GM23338 (cell line): ENCODE results near the gene CCDC68. TPM values are rescaled to one million over a fixed set of nuclear protein-coding genes. Genes with fewer than 3 reads are reported as not detected.

Experiments
- ATAC-seq: fragments of 200-7000 bp; cut with Tn5 transposase; 3 replicates; pipeline ENCODE4 v1.9.1; 2020
- DNase-seq: peaks from one replicate; pipeline ENCODE4 v3.0.0-alpha.2; 2015; ENCODE audit warnings: low spot score
- H2AFZ ChIP-seq: fragments of 200-600 bp; sonication (generic); 2 replicates; pipeline ENCODE4 v1.8.0; 2016; ENCODE audit warnings: antibody characterized with exemption, mild to moderate bottlenecking, moderate library complexity
- H3F3A ChIP-seq: fragments of 200-600 bp; sonication (generic); replicated peaks from 2 replicates; pipeline ENCODE4 v1.8.0; 2017; ENCODE audit warnings: antibody characterized with exemption, mixed run types, low read depth
- H3K27ac ChIP-seq: fragments of 200-600 bp; sonication (generic); 2 replicates; pipeline ENCODE4 v1.6.1; 2016; ENCODE audit warnings: low read depth
- H3K27me3 ChIP-seq: fragments of 200-600 bp; sonication (generic); 2 replicates; pipeline ENCODE4 v1.8.0; 2016; ENCODE audit warnings: mild to moderate bottlenecking, mixed run types, moderate library complexity; ENCODE audit not compliant: insufficient read depth
- H3K36me3 ChIP-seq: fragments of 200-600 bp; sonication (generic); 2 replicates; pipeline ENCODE4 v1.8.0; 2016; ENCODE audit warnings: mild to moderate bottlenecking; ENCODE audit not compliant: insufficient read depth
- H3K4me1 ChIP-seq: fragments of 200-600 bp; sonication (generic); 2 replicates; pipeline ENCODE4 v1.8.0; 2016; ENCODE audit warnings: mild to moderate bottlenecking, moderate library complexity; ENCODE audit not compliant: insufficient read depth
- H3K4me2 ChIP-seq: fragments of 200-600 bp; sonication (generic); 2 replicates; pipeline ENCODE4 v1.7.1; 2017; ENCODE audit warnings: mixed run types
- H3K4me3 ChIP-seq: fragments of 200-600 bp; sonication (generic); 2 replicates; pipeline ENCODE4 v1.6.1; 2016; ENCODE audit warnings: mixed run types
- H3K79me2 ChIP-seq: fragments of 200-600 bp; sonication (generic); replicated peaks from 2 replicates; pipeline ENCODE4 v1.8.0; 2017; ENCODE audit warnings: mild to moderate bottlenecking; ENCODE audit not compliant: insufficient read depth
- H3K9me2 ChIP-seq: fragments of 200-600 bp; sonication (generic); 2 replicates; pipeline ENCODE4 v1.8.0; 2017; ENCODE audit not compliant: insufficient read depth
- H4K20me1 ChIP-seq: fragments of 200-600 bp; sonication (generic); replicated peaks from 2 replicates; pipeline ENCODE4 v1.8.0; 2017; ENCODE audit warnings: mild to moderate bottlenecking; ENCODE audit not compliant: insufficient read depth
- H3K27ac Mint-ChIP-seq: 2 replicates; pipeline ENCODE4 v1.8.0; 2020; ENCODE audit warnings: inconsistent platforms, mild to moderate bottlenecking, moderate library complexity, mixed read lengths
- H3K27me3 Mint-ChIP-seq: 3 replicates; pipeline ENCODE4 v1.8.0; 2022; ENCODE audit warnings: low read depth, mild to moderate bottlenecking, moderate library complexity, mixed read lengths, inconsistent platforms; ENCODE audit not compliant: insufficient read depth, poor library complexity
- H3K36me3 Mint-ChIP-seq: 3 replicates; pipeline ENCODE4 v1.8.0; 2021; ENCODE audit warnings: low read depth, mild to moderate bottlenecking, inconsistent platforms, moderate library complexity, mixed read lengths
- H3K4me1 Mint-ChIP-seq: 3 replicates; pipeline ENCODE4 v1.8.0; 2020; ENCODE audit warnings: mild to moderate bottlenecking, inconsistent platforms, mixed read lengths
- H3K4me3 Mint-ChIP-seq: 3 replicates; pipeline ENCODE4 v1.8.0; 2021; ENCODE audit warnings: moderate library complexity, mild to moderate bottlenecking, inconsistent platforms, mixed read lengths
- H3K9me3 Mint-ChIP-seq: 3 replicates; pipeline ENCODE4 v1.8.0; 2020; ENCODE audit warnings: moderate library complexity, mild to moderate bottlenecking, inconsistent platforms, mixed read lengths
- CREB1 ChIP-seq: fragments of 250-450 bp; sonication (Bioruptor Pico); IDR thresholded peaks from 2 replicates; pipeline ENCODE4 v1.5.0; 2020; ENCODE audit warnings: low read depth, mild to moderate bottlenecking, moderate library complexity
- CTCF ChIP-seq, 2 experiments: fragments of 200-600 bp in 1 of 2; sonication (generic) in 1 of 2; conservative IDR thresholded peaks; 2 replicates each; pipeline versions ENCODE4 v1.5.1 to v1.6.1; 2016 to 2017; ENCODE audit warnings: antibody characterized with exemption in 2 of 2, low read depth in 2 of 2, mild to moderate bottlenecking in 2 of 2, moderate library complexity in 1 of 2
- ETS1 ChIP-seq: IDR thresholded peaks from 2 replicates; pipeline ENCODE4 v1.6.1; 2016; ENCODE audit warnings: antibody characterized with exemption
- EZH2 ChIP-seq: fragments of 200-600 bp; sonication (generic); IDR thresholded peaks from one replicate; pipeline ENCODE4 v1.8.0; 2017; ENCODE audit warnings: antibody characterized with exemption, mild to moderate bottlenecking, low read depth; ENCODE audit not compliant: unreplicated experiment
- JUNB ChIP-seq: IDR thresholded peaks from one replicate; pipeline ENCODE4 v1.6.1; 2016; ENCODE audit warnings: antibody characterized with exemption; ENCODE audit not compliant: unreplicated experiment
- NANOG ChIP-seq: IDR thresholded peaks from 2 replicates; pipeline ENCODE4 v1.6.1; 2016; ENCODE audit warnings: antibody characterized with exemption, borderline replicate concordance
- POLR2AphosphoS5 ChIP-seq: IDR thresholded peaks from 2 replicates; pipeline ENCODE4 v1.6.1; 2016; ENCODE audit warnings: antibody characterized with exemption, low read depth
- REST ChIP-seq: IDR thresholded peaks from one replicate; pipeline ENCODE4 v1.6.1; 2018; ENCODE audit warnings: antibody characterized with exemption; ENCODE audit not compliant: unreplicated experiment
- STAT1 ChIP-seq: IDR thresholded peaks from one replicate; pipeline ENCODE4 v1.6.1; 2016; ENCODE audit warnings: antibody characterized with exemption; ENCODE audit not compliant: unreplicated experiment
- ZNF114 ChIP-seq: fragments of 250-450 bp; sonication (Bioruptor Pico); IDR thresholded peaks from 2 replicates; pipeline ENCODE4 v1.5.0; 2020; ENCODE audit warnings: mild to moderate bottlenecking, moderate library complexity
- polyA plus RNA-seq: library from polyadenylated mRNA; unstranded; fragments of >200 nt; fragmentation: Nextera tagmentation; extraction: Ambion mirVana; gene quantifications from 2 replicates; pipeline ENCODE4 v1.2.1, GENCODE V29; 2016
- total RNA-seq: library from RNA; depleted of rRNA; stranded (reverse); fragments of >200 nt; shearing (Covaris generic); gene quantifications from 2 replicates; pipeline ENCODE4 v1.2.3, GENCODE V29; 2014
- TF ChIP-seq, protein P1 (sequence below): fragments of 250-450 bp; sonication (Bioruptor Pico); IDR thresholded peaks from 2 replicates; pipeline ENCODE4 v1.5.0; 2020; ENCODE audit warnings: mild to moderate bottlenecking, moderate library complexity

CCDC68 gene
- total and polyA plus RNA-seq, 2 experiments from 2014 or later: 1.6 to 3.7 TPM

GRCh38 chr18:54995421-54996143, 36.3 kb upstream of the CCDC68 start (continued):
- TF ChIP-seq ETS1: no peak

GRCh38 chr18:54991981-54992380, 32.7 kb upstream of the CCDC68 start:
- Histone ChIP-seq H3K79me2 (no peaks in the 10 kb centered on the region), H3F3A (no peaks in the 10 kb centered on the region), H3K27me3 (no peaks in the 10 kb centered on the region), H3K36me3 (no peaks in the 10 kb centered on the region), H4K20me1 (no peaks in the 10 kb centered on the region), H3K4me1 (no peaks in the 10 kb centered on the region), H3K9me2 (no peaks in the 10 kb centered on the region), H3K4me2 (no peak overlapping the region), H3K4me3 (no peak overlapping the region), H2AFZ (no peak overlapping the region), H3K27ac (no peak overlapping the region)
- no peak overlapping the region for H3K4me3 Mint-ChIP-seq
- ATAC-seq (no peak), DNase-seq (no peak)
- H3K4me1 Mint-ChIP-seq: no peaks in the 10 kb centered on the region
- no peaks in the 10 kb centered on the region for H3K36me3 Mint-ChIP-seq
- H3K9me3 Mint-ChIP-seq: no peaks in the 10 kb centered on the region
- H3K27me3 Mint-ChIP-seq: no peaks in the 10 kb centered on the region
- H3K27ac Mint-ChIP-seq: no peak overlapping the region
- TF ChIP-seq ETS1 (no peak), CTCF (conservative IDR thresholded peaks at IDR 0.05; ENCODE audit: low read depth in 2 of 2) (no peak), NANOG (no peak), REST (no peak), EZH2 (no peak), JUNB (no peak), ZNF114 (no peak), CREB1 (CRISPR knock-in tag) (no peak), POLR2AphosphoS5 (no peak), STAT1 (no peak)
- TF ChIP-seq, protein P1, sequence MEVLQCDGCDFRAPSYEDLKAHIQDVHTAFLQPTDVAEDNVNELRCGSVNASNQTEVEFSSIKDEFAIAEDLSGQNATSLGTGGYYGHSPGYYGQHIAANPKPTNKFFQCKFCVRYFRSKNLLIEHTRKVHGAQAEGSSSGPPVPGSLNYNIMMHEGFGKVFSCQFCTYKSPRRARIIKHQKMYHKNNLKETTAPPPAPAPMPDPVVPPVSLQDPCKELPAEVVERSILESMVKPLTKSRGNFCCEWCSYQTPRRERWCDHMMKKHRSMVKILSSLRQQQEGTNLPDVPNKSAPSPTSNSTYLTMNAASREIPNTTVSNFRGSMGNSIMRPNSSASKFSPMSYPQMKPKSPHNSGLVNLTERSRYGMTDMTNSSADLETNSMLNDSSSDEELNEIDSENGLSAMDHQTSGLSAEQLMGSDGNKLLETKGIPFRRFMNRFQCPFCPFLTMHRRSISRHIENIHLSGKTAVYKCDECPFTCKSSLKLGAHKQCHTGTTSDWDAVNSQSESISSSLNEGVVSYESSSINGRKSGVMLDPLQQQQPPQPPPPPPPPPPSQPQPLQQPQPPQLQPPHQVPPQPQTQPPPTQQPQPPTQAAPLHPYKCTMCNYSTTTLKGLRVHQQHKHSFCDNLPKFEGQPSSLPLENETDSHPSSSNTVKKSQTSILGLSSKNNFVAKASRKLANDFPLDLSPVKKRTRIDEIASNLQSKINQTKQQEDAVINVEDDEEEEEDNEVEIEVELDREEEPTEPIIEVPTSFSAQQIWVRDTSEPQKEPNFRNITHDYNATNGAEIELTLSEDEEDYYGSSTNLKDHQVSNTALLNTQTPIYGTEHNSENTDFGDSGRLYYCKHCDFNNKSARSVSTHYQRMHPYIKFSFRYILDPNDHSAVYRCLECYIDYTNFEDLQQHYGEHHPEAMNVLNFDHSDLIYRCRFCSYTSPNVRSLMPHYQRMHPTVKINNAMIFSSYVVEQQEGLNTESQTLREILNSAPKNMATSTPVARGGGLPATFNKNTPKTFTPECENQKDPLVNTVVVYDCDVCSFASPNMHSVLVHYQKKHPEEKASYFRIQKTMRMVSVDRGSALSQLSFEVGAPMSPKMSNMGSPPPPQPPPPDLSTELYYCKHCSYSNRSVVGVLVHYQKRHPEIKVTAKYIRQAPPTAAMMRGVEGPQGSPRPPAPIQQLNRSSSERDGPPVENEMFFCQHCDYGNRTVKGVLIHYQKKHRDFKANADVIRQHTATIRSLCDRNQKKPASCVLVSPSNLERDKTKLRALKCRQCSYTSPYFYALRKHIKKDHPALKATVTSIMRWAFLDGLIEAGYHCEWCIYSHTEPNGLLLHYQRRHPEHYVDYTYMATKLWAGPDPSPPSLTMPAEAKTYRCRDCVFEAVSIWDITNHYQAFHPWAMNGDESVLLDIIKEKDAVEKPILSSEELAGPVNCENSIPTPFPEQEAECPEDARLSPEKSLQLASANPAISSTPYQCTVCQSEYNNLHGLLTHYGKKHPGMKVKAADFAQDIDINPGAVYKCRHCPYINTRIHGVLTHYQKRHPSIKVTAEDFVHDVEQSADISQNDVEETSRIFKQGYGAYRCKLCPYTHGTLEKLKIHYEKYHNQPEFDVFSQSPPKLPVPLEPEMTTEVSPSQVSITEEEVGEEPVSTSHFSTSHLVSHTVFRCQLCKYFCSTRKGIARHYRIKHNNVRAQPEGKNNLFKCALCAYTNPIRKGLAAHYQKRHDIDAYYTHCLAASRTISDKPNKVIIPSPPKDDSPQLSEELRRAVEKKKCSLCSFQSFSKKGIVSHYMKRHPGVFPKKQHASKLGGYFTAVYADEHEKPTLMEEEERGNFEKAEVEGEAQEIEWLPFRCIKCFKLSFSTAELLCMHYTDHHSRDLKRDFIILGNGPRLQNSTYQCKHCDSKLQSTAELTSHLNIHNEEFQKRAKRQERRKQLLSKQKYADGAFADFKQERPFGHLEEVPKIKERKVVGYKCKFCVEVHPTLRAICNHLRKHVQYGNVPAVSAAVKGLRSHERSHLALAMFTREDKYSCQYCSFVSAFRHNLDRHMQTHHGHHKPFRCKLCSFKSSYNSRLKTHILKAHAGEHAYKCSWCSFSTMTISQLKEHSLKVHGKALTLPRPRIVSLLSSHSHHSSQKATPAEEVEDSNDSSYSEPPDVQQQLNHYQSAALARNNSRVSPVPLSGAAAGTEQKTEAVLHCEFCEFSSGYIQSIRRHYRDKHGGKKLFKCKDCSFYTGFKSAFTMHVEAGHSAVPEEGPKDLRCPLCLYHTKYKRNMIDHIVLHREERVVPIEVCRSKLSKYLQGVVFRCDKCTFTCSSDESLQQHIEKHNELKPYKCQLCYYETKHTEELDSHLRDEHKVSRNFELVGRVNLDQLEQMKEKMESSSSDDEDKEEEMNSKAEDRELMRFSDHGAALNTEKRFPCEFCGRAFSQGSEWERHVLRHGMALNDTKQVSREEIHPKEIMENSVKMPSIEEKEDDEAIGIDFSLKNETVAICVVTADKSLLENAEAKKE (CRISPR knock-in tag): no peak
